OCI-LY3 (cell line): ENCODE data around the gene NSUN5.

Source experiments
- EZH2phosphoT487 ChIP-seq: fragments of 200-600 bp; shearing (Covaris generic); IDR thresholded peaks from 2 replicates; pipeline ENCODE4 v1.6.1; 2018; ENCODE audit warnings: antibody characterized with exemption, mixed run types, low read depth
- TF ChIP-seq, protein P1 (sequence below): fragments of 200-600, 300-600 bp; sonication (generic); IDR thresholded peaks from 2 replicates; pipeline ENCODE4 v1.5.1; 2014; ENCODE audit warnings: antibody characterized with exemption, low read length, low read depth

DNA sequence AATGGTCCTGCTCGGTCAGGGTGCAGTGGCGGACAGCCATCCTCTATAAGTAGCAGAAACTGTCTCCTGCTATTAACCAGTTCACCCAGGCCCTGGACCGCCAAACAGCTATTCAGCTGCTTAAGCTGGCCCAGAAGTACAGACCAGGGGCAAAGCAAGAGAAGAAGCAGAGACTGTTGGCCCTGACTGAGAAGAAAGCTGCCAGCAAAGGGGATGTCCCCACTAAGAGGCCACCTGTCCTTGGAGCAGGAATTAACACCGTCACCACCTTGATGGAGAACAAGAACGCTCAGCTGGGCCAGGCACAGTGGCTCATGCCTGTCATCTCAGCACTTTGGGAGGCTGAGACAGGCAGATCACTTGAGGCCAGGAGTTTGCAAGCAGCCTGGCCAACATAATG is 5.6 kb upstream of the NSUN5 start:
- TF ChIP-seq, protein P1, sequence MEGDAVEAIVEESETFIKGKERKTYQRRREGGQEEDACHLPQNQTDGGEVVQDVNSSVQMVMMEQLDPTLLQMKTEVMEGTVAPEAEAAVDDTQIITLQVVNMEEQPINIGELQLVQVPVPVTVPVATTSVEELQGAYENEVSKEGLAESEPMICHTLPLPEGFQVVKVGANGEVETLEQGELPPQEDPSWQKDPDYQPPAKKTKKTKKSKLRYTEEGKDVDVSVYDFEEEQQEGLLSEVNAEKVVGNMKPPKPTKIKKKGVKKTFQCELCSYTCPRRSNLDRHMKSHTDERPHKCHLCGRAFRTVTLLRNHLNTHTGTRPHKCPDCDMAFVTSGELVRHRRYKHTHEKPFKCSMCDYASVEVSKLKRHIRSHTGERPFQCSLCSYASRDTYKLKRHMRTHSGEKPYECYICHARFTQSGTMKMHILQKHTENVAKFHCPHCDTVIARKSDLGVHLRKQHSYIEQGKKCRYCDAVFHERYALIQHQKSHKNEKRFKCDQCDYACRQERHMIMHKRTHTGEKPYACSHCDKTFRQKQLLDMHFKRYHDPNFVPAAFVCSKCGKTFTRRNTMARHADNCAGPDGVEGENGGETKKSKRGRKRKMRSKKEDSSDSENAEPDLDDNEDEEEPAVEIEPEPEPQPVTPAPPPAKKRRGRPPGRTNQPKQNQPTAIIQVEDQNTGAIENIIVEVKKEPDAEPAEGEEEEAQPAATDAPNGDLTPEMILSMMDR: no peak
- TF ChIP-seq EZH2phosphoT487: no peak
